H1 (cell line): Measurements from ENCODE around the gene GLT8D1. TPM values are rescaled to one million over a fixed set of nuclear protein-coding genes. Genes with fewer than 3 reads are reported as not detected.
A peak's percentile ranks its signal among the peaks of the same experiment; 100 is the strongest.

Source experiments
- CTCF ChIA-PET: fragments of 300-600 bp; sonication (Branson Sonifier 250); formaldehyde crosslinking; loops from one replicate; lab custom pipeline; 2021; ENCODE audit not compliant: partially characterized antibody; lab: Charles Lee
- POLR2A ChIA-PET: fragments of 300-600 bp; sonication (Branson Sonifier 250); formaldehyde crosslinking; loops from one replicate; lab custom pipeline; 2021; ENCODE audit warnings: inconsistent platforms; ENCODE audit not compliant: partially characterized antibody; lab: Charles Lee
- DNase-seq, 2 experiments: peaks; one replicate each; pipeline versions ENCODE4 v3.0.0 to v3.0.0-alpha.2; 2010 to 2022; ENCODE audit warnings: low spot score in 2 of 2, low read depth in 1 of 2, mixed read lengths in 1 of 2
- FAIRE-seq: peaks from 2 replicates; lab custom pipeline; 2011; peaks lifted over from hg19 to GRCh38; lab: Jason Lieb, UNC
- H2AFZ ChIP-seq: 2 replicates; pipeline ENCODE4 v1.8.1; 2012; ENCODE audit warnings: low read length, inconsistent platforms
- H2AK5ac ChIP-seq: 2 replicates; pipeline ENCODE4 v1.6.1; 2013; ENCODE audit warnings: low read depth, low read length
- H2BK120ac ChIP-seq: replicated peaks from 2 replicates; pipeline ENCODE3; 2013; ENCODE audit warnings: low read depth, low read length, inconsistent platforms
- H2BK12ac ChIP-seq: 2 replicates; pipeline ENCODE4 v1.6.1; 2013; ENCODE audit warnings: low read depth, low read length
- H2BK15ac ChIP-seq: 2 replicates; pipeline ENCODE4 v1.6.1; 2013; ENCODE audit warnings: low read length
- H2BK20ac ChIP-seq: 2 replicates; pipeline ENCODE4 v1.6.1; 2013; ENCODE audit warnings: low read length
- H2BK5ac ChIP-seq: 2 replicates; pipeline ENCODE4 v1.6.1; 2013; ENCODE audit warnings: low read depth, low read length
- H3K14ac ChIP-seq: 2 replicates; pipeline ENCODE4 v1.6.1; 2013; ENCODE audit warnings: inconsistent platforms; ENCODE audit not compliant: insufficient read length
- H3K18ac ChIP-seq: 2 replicates; pipeline ENCODE4 v1.6.1; 2013; ENCODE audit warnings: low read length; ENCODE audit errors: extremely low read depth
- H3K23ac ChIP-seq: 2 replicates; pipeline ENCODE4 v1.6.1; 2013; ENCODE audit warnings: inconsistent platforms; ENCODE audit not compliant: insufficient read length
- H3K23me2 ChIP-seq: 2 replicates; pipeline ENCODE4 v1.6.1; 2013; ENCODE audit warnings: low read depth, low read length
- H3K27ac ChIP-seq: 2 replicates; pipeline ENCODE4 v1.6.1; 2011; ENCODE audit warnings: low read depth, low read length, inconsistent platforms
- H3K27me3 ChIP-seq, 4 experiments: replicated peaks in 1 of 4; 1 replicate in 1 of 4; 2 replicates in 3 of 4; pipeline versions ENCODE4 v1.6.1 to v1.8.1; 2011 to 2013; ENCODE audit warnings: low read length in 3 of 4, mild to moderate bottlenecking in 3 of 4, inconsistent platforms in 2 of 4, mixed read lengths in 2 of 4, moderate library complexity in 1 of 4; ENCODE audit not compliant: control insufficient read depth in 3 of 4, insufficient read depth in 3 of 4; ENCODE audit errors: extremely low read depth in 1 of 4
- H3K36me3 ChIP-seq, 4 experiments: 2 replicates each; pipeline versions ENCODE4 v1.6.1 to v1.8.1; 2011 to 2013; ENCODE audit warnings: mild to moderate bottlenecking in 4 of 4, low read length in 3 of 4, moderate library complexity in 2 of 4, control low read depth in 1 of 4, inconsistent platforms in 1 of 4; ENCODE audit not compliant: insufficient read depth in 4 of 4, control insufficient read depth in 2 of 4
- H3K4ac ChIP-seq: replicated peaks from 2 replicates; pipeline ENCODE3; 2013; ENCODE audit warnings: low read length, low read depth, mixed read lengths, inconsistent platforms; ENCODE audit not compliant: insufficient read length
- H3K4me1 ChIP-seq, 4 experiments: replicated peaks in 1 of 4; 1 replicate in 1 of 4; 2 replicates in 3 of 4; pipeline versions ENCODE4 v1.6.1 to v1.8.1; 2011 to 2013; ENCODE audit warnings: low read length in 3 of 4, inconsistent platforms in 2 of 4, mixed read lengths in 1 of 4; ENCODE audit not compliant: insufficient read depth in 4 of 4, control insufficient read depth in 3 of 4
- H3K4me2 ChIP-seq, 2 experiments: 2 replicates each; pipeline versions ENCODE4 v1.6.1 to v1.8.1; 2011 to 2013; ENCODE audit warnings: low read depth in 2 of 2, low read length in 2 of 2, control low read depth in 1 of 2, inconsistent platforms in 1 of 2, mild to moderate bottlenecking in 1 of 2; ENCODE audit not compliant: insufficient read depth in 1 of 2
- H3K4me3 ChIP-seq, 4 experiments: fragments of 200-600, 300-600 bp in 1 of 4; sonication (generic), shearing (Covaris generic), sonication (Bioruptor Twin) in 1 of 4; 2 replicates each; pipeline versions ENCODE4 v1.5.1 to v1.8.1; 2011 to 2016; ENCODE audit warnings: low read length in 4 of 4, low read depth in 3 of 4, control low read depth in 2 of 4, inconsistent platforms in 2 of 4, mild to moderate bottlenecking in 2 of 4, mixed read lengths in 1 of 4, moderate library complexity in 1 of 4; ENCODE audit not compliant: insufficient read depth in 2 of 4; ENCODE audit errors: extremely low read depth in 1 of 4
- H3K56ac ChIP-seq: replicated peaks from 2 replicates; pipeline ENCODE3; 2013; ENCODE audit warnings: low read depth, mild to moderate bottlenecking, mixed read lengths, low read length, inconsistent platforms; ENCODE audit not compliant: insufficient read length
- H3K79me1 ChIP-seq: 2 replicates; pipeline ENCODE4 v1.6.1; 2013; ENCODE audit warnings: low read depth, low read length, control low read depth
- H3K79me2 ChIP-seq, 2 experiments: 2 replicates each; pipeline versions ENCODE4 v1.6.1 to v1.8.1; 2012 to 2013; ENCODE audit warnings: low read length in 2 of 2, mild to moderate bottlenecking in 2 of 2, inconsistent platforms in 1 of 2; ENCODE audit not compliant: insufficient read depth in 2 of 2, control insufficient read depth in 1 of 2
- H3K9ac ChIP-seq, 4 experiments: replicated peaks in 1 of 4; 1 replicate in 1 of 4; 2 replicates in 3 of 4; pipeline versions ENCODE4 v1.6.1 to v1.8.1; 2011 to 2013; ENCODE audit warnings: low read depth in 3 of 4, low read length in 3 of 4, control low read depth in 2 of 4, mild to moderate bottlenecking in 2 of 4, moderate library complexity in 2 of 4, inconsistent platforms in 1 of 4; ENCODE audit errors: extremely low read depth in 1 of 4
- H3K9me3 ChIP-seq, 2 experiments: 2 replicates each; pipeline versions ENCODE4 v1.6.1 to v1.8.1; 2012 to 2013; ENCODE audit warnings: mild to moderate bottlenecking in 2 of 2, moderate library complexity in 2 of 2, control low read depth in 1 of 2, inconsistent platforms in 1 of 2, low read depth in 1 of 2, low read length in 1 of 2, mixed read lengths in 1 of 2; ENCODE audit not compliant: insufficient read depth in 2 of 2
- H4K20me1 ChIP-seq, 2 experiments: replicated peaks in 1 of 2; 2 replicates each; pipeline versions ENCODE3 to v1.8.1; 2011 to 2013; ENCODE audit warnings: inconsistent platforms in 2 of 2, low read length in 2 of 2, mild to moderate bottlenecking in 1 of 2; ENCODE audit not compliant: insufficient read depth in 2 of 2, control insufficient read depth in 1 of 2
- H4K5ac ChIP-seq: 2 replicates; pipeline ENCODE4 v1.6.1; 2013; ENCODE audit warnings: low read length, low read depth, mixed read lengths, inconsistent platforms; ENCODE audit not compliant: insufficient read length
- H4K8ac ChIP-seq: 2 replicates; pipeline ENCODE4 v1.8.0; 2013; ENCODE audit warnings: mild to moderate bottlenecking, moderate library complexity, low read length, inconsistent platforms; ENCODE audit not compliant: insufficient read depth; ENCODE audit errors: extremely low read depth
- H4K91ac ChIP-seq: replicated peaks from 2 replicates; pipeline ENCODE3; 2013; ENCODE audit warnings: low read length, mixed read lengths, inconsistent platforms; ENCODE audit not compliant: insufficient read length
- CREB1 ChIP-seq: IDR thresholded peaks from 2 replicates; pipeline ENCODE4 v1.6.1; 2012; ENCODE audit warnings: inconsistent platforms
- E2F6 ChIP-seq: IDR thresholded peaks from 2 replicates; pipeline ENCODE4 v1.6.1; 2012; ENCODE audit warnings: inconsistent platforms
- MAFK ChIP-seq: IDR thresholded peaks from 2 replicates; pipeline ENCODE4 v1.6.1; 2012; ENCODE audit warnings: low read depth, mild to moderate bottlenecking, improper control_type of control experiment, low read length
- WGBS, 2 experiments: shearing (Covaris generic) in 1 of 2; methylation state at CpG; one replicate each; pipeline versions ENCODE4 v1.1.6 to v1.1.7; 2013 to 2015; ENCODE audit warnings: low lambda C conversion rate in 2 of 2, mixed read lengths in 2 of 2, inconsistent platforms in 1 of 2, low coverage in 1 of 2, missing lambda C conversion rate in 1 of 2; ENCODE audit not compliant: insufficient replicate concordance in 2 of 2, insufficient coverage in 1 of 2, insufficient read length in 1 of 2; ENCODE audit errors: extremely low coverage in 1 of 2, missing lambda C conversion rate in 1 of 2; 5-methylcytosine and 5-hydroxymethylcytosine counted together
- polyA plus RNA-seq, 7 experiments: library from polyadenylated mRNA; depleted of rRNA in 3 of 7; stranded (reverse) in 5 of 7; unstranded in 2 of 7; fragments of >200 nt in 5 of 7; fragments of 200-250 nt in 2 of 7; gene quantifications; 1 replicate in 5 of 7; 2 replicates in 1 of 7; 4 replicates in 1 of 7; pipeline versions ENCODE4 v1.2.1 to v1.2.3, GENCODE V29; 2011 to 2013; ENCODE audit warnings: missing spikeins in 2 of 7, mixed read lengths in 2 of 7
- total RNA-seq: library from RNA; stranded (reverse); fragmentation: NEBNext Ultra II Directional; extraction: Animal tissue kit (Norgen Biotek cat#: 25700); gene quantifications from 2 replicates; pipeline ENCODE4 v1.2.1, GENCODE V29; 2021

GLT8D1 gene
- total and polyA plus RNA-seq, 2 of the 8 experiments (the other 6 are each of a cell fraction or from before 2014, with no cell fraction given): 29.0 to 33.6 TPM

- no peak overlapping the region for H2AK5ac ChIP-seq
- H4K8ac ChIP-seq: no peak overlapping the region
- no peak overlapping the region for H4K5ac ChIP-seq
- no peak overlapping the region for H2BK12ac ChIP-seq
- no peak overlapping the region for H3K4ac ChIP-seq
- H3K79me1 ChIP-seq: no peaks in the 10 kb centered on the region; the same call in 1 of the 2 replicates
- no peak overlapping the region for H3K23ac ChIP-seq
- no peak overlapping the region for H3K56ac ChIP-seq
- H3K27ac ChIP-seq: no peak overlapping the region
- no peak overlapping the region for H4K91ac ChIP-seq
- no peak overlapping the region for H3K9ac ChIP-seq
- H3K14ac ChIP-seq: no peak overlapping the region
- peaks cover 0 to 1% of the 10 kb centered on the region in 2 experiments for H4K20me1 ChIP-seq
- peaks cover 11 to 49% (median 26%) of the 10 kb centered on the region in 4 experiments for H3K36me3 ChIP-seq
- 91% methylated on average over 3 of the region's 3 CpGs; no CpG with 5 or more reads in 1 of the 2 experiments for WGBS, 2 experiments
- no peak overlapping the region for H3K4me3 ChIP-seq
- H2AFZ ChIP-seq: no peak overlapping the region
- H2BK15ac ChIP-seq: no peak overlapping the region
- no peak for FAIRE-seq
- no peak for DNase-seq
- no peak overlapping the region for H3K18ac ChIP-seq
- no peaks in the 10 kb centered on the region for H3K27me3 ChIP-seq
- no peak overlapping the region for H2BK5ac ChIP-seq
- H2BK20ac ChIP-seq: no peak overlapping the region
- TF ChIP-seq CREB1 (no peak), E2F6 (no peak), MAFK (0 out of 2 replicates have a peak, but pooled peaks have one; percentile 15)
- H3K9me3 ChIP-seq: no peaks in the 10 kb centered on the region
- H3K4me2 ChIP-seq: no peak overlapping the region
- ChIA-PET CTCF (interaction anchor here (2.7 kb wide), 1 partner anchor 68 kb away, joined by 10 read pairs; no protein-coding TSS in a partner anchor), POLR2A (no interaction called here)
- no peaks in the 10 kb centered on the region for H3K4me1 ChIP-seq
- no peak overlapping the region for H2BK120ac ChIP-seq
- no peaks in the 10 kb centered on the region for H3K23me2 ChIP-seq
- no peaks in the 10 kb centered on the region for H3K79me2 ChIP-seq
Measured at GRCh38 chr3:52752045-52752660, 46.6 kb upstream of the GLT8D1 start.
